IMR-90 (cell line): ENCODE results near the gene CCDC117. TPM values are rescaled to one million over a fixed set of nuclear protein-coding genes. Genes with fewer than 3 reads are reported as not detected.

Experiments used
- ATAC-seq: fragments of 200-7000 bp; cut with Tn5 transposase; 2 replicates; pipeline ENCODE4 v1.9.1; 2020; ENCODE audit warnings: low read depth, mild to moderate bottlenecking, moderate library complexity
- BruUV-seq: library from RNA; stranded (reverse); fragments of 400-500 nt; replicated peaks from 2 replicates; lab custom pipeline; 2021; lab: Mats Ljungman, UMichigan
- CTCF ChIA-PET: fragments of 300-600 bp; formaldehyde crosslinking; extraction: SDS; loops from one replicate; lab custom pipeline; 2021; ENCODE audit warnings: antibody characterized with exemption; lab: Yijun Ruan, JAX
- POLR2A ChIA-PET: fragments of 300-600 bp; sonication (Branson Sonifier 250); formaldehyde crosslinking; loops from one replicate; lab custom pipeline; 2022; ENCODE audit warnings: antibody characterized with exemption; ENCODE audit not compliant: unreplicated experiment; lab: Charles Lee
- DNase-seq: peaks from one replicate; pipeline ENCODE4 v3.0.0; 2013
- H2AFZ ChIP-seq: replicated peaks from 2 replicates; pipeline ENCODE3; 2013; ENCODE audit warnings: low read length, mild to moderate bottlenecking; ENCODE audit not compliant: poor library complexity
- H2AK5ac ChIP-seq: 2 replicates; pipeline ENCODE4 v1.6.1; 2013; ENCODE audit warnings: low read depth, low read length, inconsistent platforms
- H2AK9ac ChIP-seq: replicated peaks from 2 replicates; pipeline ENCODE3; 2013; ENCODE audit warnings: mild to moderate bottlenecking, low read depth, low read length, moderate library complexity; ENCODE audit not compliant: poor library complexity
- H2BK120ac ChIP-seq: 2 replicates; pipeline ENCODE4 v1.6.1; 2013; ENCODE audit warnings: low read depth, low read length, inconsistent platforms
- H2BK15ac ChIP-seq: 3 replicates; pipeline ENCODE4 v1.6.1; 2013; ENCODE audit warnings: low read depth, low read length, inconsistent platforms
- H2BK20ac ChIP-seq: 2 replicates; pipeline ENCODE4 v1.6.1; 2013; ENCODE audit warnings: low read depth, mild to moderate bottlenecking, inconsistent platforms, low read length, moderate library complexity
- H2BK5ac ChIP-seq: 2 replicates; pipeline ENCODE4 v1.6.1; 2013; ENCODE audit warnings: mild to moderate bottlenecking, low read depth, low read length, inconsistent platforms; ENCODE audit not compliant: poor library complexity, severe bottlenecking
- H3K14ac ChIP-seq: replicated peaks from 2 replicates; pipeline ENCODE4 v1.6.1; 2013; ENCODE audit warnings: low read depth, low read length, inconsistent platforms
- H3K18ac ChIP-seq: 2 replicates; pipeline ENCODE4 v1.6.1; 2013; ENCODE audit warnings: low read depth, low read length, control low read depth
- H3K23ac ChIP-seq: 2 replicates; pipeline ENCODE4 v1.6.1; 2013; ENCODE audit warnings: low read depth, low read length, inconsistent platforms
- H3K27ac ChIP-seq: 2 replicates; pipeline ENCODE4 v1.5.1; 2013; ENCODE audit warnings: mild to moderate bottlenecking, control low read depth, low read length; ENCODE audit not compliant: insufficient read depth
- H3K27me3 ChIP-seq: 2 replicates; pipeline ENCODE4 v1.6.1; 2013; ENCODE audit warnings: low read length; ENCODE audit not compliant: control insufficient read depth, insufficient read depth
- H3K36me3 ChIP-seq: 2 replicates; pipeline ENCODE4 v1.6.1; 2013; ENCODE audit warnings: low read length, mixed read lengths; ENCODE audit not compliant: control insufficient read depth, insufficient read depth
- H3K4ac ChIP-seq: 2 replicates; pipeline ENCODE4 v1.6.1; 2013; ENCODE audit warnings: low read depth, low read length, inconsistent platforms
- H3K4me1 ChIP-seq: 2 replicates; pipeline ENCODE4 v1.6.1; 2013; ENCODE audit warnings: low read length, mixed read lengths; ENCODE audit not compliant: control insufficient read depth, insufficient read depth
- H3K4me2 ChIP-seq: 2 replicates; pipeline ENCODE4 v1.6.1; 2013; ENCODE audit warnings: low read depth, mild to moderate bottlenecking, control low read depth, low read length, moderate library complexity
- H3K4me3 ChIP-seq: 2 replicates; pipeline ENCODE4 v1.5.1; 2013; ENCODE audit warnings: low read depth, mild to moderate bottlenecking, control low read depth, low read length, moderate library complexity; ENCODE audit not compliant: insufficient read depth
- H3K56ac ChIP-seq: 2 replicates; pipeline ENCODE4 v1.6.1; 2013; ENCODE audit warnings: low read length, inconsistent platforms; ENCODE audit not compliant: insufficient read depth; ENCODE audit errors: extremely low read depth
- H3K79me1 ChIP-seq, 2 experiments: 2 replicates each; pipeline ENCODE4 v1.6.1; 2013; ENCODE audit warnings: low read length in 2 of 2, inconsistent platforms in 1 of 2, low read depth in 1 of 2
- H3K9ac ChIP-seq: 2 replicates; pipeline ENCODE4 v1.6.1; 2013; ENCODE audit warnings: low read depth, low read length, control low read depth
- H3K9me1 ChIP-seq: 2 replicates; pipeline ENCODE4 v1.6.1; 2013; ENCODE audit warnings: low read length, inconsistent platforms; ENCODE audit not compliant: insufficient read depth
- H3K9me3 ChIP-seq: 2 replicates; pipeline ENCODE4 v1.6.1; 2013; ENCODE audit warnings: low read length; ENCODE audit not compliant: control insufficient read depth, insufficient read depth
- H4K20me1 ChIP-seq: 2 replicates; pipeline ENCODE4 v1.6.1; 2013; ENCODE audit warnings: low read length, inconsistent platforms; ENCODE audit not compliant: insufficient read depth
- H4K5ac ChIP-seq: 2 replicates; pipeline ENCODE4 v1.6.1; 2013; ENCODE audit warnings: mild to moderate bottlenecking, low read depth, low read length, control low read depth
- H4K8ac ChIP-seq, 2 experiments: 2 replicates each; pipeline ENCODE4 v1.6.1; 2013; ENCODE audit warnings: low read depth in 2 of 2, low read length in 2 of 2, control low read depth in 1 of 2, inconsistent platforms in 1 of 2
- H4K91ac ChIP-seq: 2 replicates; pipeline ENCODE4 v1.6.1; 2013; ENCODE audit warnings: low read depth, low read length, inconsistent platforms; ENCODE audit not compliant: insufficient read depth
- BHLHE40 ChIP-seq: fragments of 150-350 bp; IDR thresholded peaks from 2 replicates; pipeline ENCODE4 v1.6.1; 2016; ENCODE audit warnings: mild to moderate bottlenecking, low read depth, low read length
- CEBPB ChIP-seq: IDR thresholded peaks from 2 replicates; pipeline ENCODE4 v1.6.1; 2012; ENCODE audit warnings: low read depth, low read length, improper control_type of control experiment
- CHD1 ChIP-seq: IDR thresholded peaks from 2 replicates; pipeline ENCODE4 v1.6.1; 2012; ENCODE audit warnings: low read depth, low read length, improper control_type of control experiment
- CTCF ChIP-seq: conservative IDR thresholded peaks from 2 replicates; pipeline ENCODE4 v1.5.1; 2012; ENCODE audit warnings: mild to moderate bottlenecking, low read depth, low read length, improper control_type of control experiment
- FOS ChIP-seq: fragments of 150-350 bp; IDR thresholded peaks from 2 replicates; pipeline ENCODE4 v1.6.1; 2016; ENCODE audit warnings: low read depth, low read length
- MAFK ChIP-seq: IDR thresholded peaks from 2 replicates; pipeline ENCODE4 v1.6.1; 2012; ENCODE audit warnings: low read depth, low read length, improper control_type of control experiment
- MAZ ChIP-seq: IDR thresholded peaks from 2 replicates; pipeline ENCODE4 v1.6.1; 2012; ENCODE audit warnings: low read depth, mild to moderate bottlenecking, low read length, improper control_type of control experiment, moderate library complexity, borderline replicate concordance
- MXI1 ChIP-seq: IDR thresholded peaks from 2 replicates; pipeline ENCODE4 v1.6.1; 2012; ENCODE audit warnings: low read depth, mild to moderate bottlenecking, low read length, moderate library complexity, borderline replicate concordance
- NFE2L2 ChIP-seq: fragments of 150-350 bp; IDR thresholded peaks from 2 replicates; pipeline ENCODE4 v1.6.1; 2016; ENCODE audit warnings: low read depth, mild to moderate bottlenecking, low read length
- POLR2A ChIP-seq: IDR thresholded peaks from 2 replicates; pipeline ENCODE4 v1.6.1; 2012; ENCODE audit warnings: mild to moderate bottlenecking, low read depth, low read length
- RAD21 ChIP-seq: IDR thresholded peaks from 2 replicates; pipeline ENCODE4 v1.6.1; 2012; ENCODE audit warnings: low read length, improper control_type of control experiment
- RCOR1 ChIP-seq: IDR thresholded peaks from 2 replicates; pipeline ENCODE4 v1.6.1; 2012; ENCODE audit warnings: mild to moderate bottlenecking, low read length, improper control_type of control experiment; ENCODE audit not compliant: insufficient replicate concordance
- RFX5 ChIP-seq: IDR thresholded peaks from 2 replicates; pipeline ENCODE4 v1.8.0; 2012; ENCODE audit warnings: low read depth, mild to moderate bottlenecking, low read length, moderate library complexity
- USF2 ChIP-seq: fragments of 150-350 bp; IDR thresholded peaks from 2 replicates; pipeline ENCODE4 v1.6.1; 2017; ENCODE audit warnings: mild to moderate bottlenecking, antibody characterized with exemption, low read length, low read depth
- WGBS, 2 experiments: methylation state at CpG; one replicate each; pipeline versions ENCODE4 v1.1.5 to v1.1.7; 2013; ENCODE audit warnings: missing lambda C conversion rate in 2 of 2; ENCODE audit not compliant: insufficient read length in 1 of 2; ENCODE audit errors: extremely low coverage in 2 of 2; 5-methylcytosine and 5-hydroxymethylcytosine counted together
- dilution Hi-C: fragments of 300-500 bp; cut with HindIII; formaldehyde crosslinking; loops from one replicate; pipeline ENCODE4 v1.14.3; 2018; ENCODE audit warnings: low sequenced_read_pairs; ENCODE audit not compliant: unreplicated experiment
- in situ Hi-C: fragments of 300-500 bp; cut with MboI; formaldehyde crosslinking; loops from 3 replicates; pipeline ENCODE4 v1.14.3; 2019; ENCODE audit warnings: low sequenced_read_pairs, inconsistent platforms, mixed read lengths
- intact Hi-C: fragments of 100-400 bp; cut with micrococcal nuclease; formaldehyde crosslinking; loops from 2 replicates; pipeline ENCODE4 v1.10.0; 2022
- polyA plus RNA-seq, 3 experiments: library from polyadenylated mRNA; depleted of rRNA; stranded (reverse); fragments of >200 nt; gene quantifications; 2 replicates each; pipeline ENCODE4 v1.2.3, GENCODE V29; 2012; ENCODE audit warnings: low replicate concordance in 1 of 3
- total RNA-seq: library from RNA; depleted of rRNA; stranded (reverse); fragments of >200 nt; gene quantifications from 2 replicates; pipeline ENCODE4 v1.2.3, GENCODE V29; 2012

CCDC117 gene
- total and polyA plus RNA-seq, 2 of the 4 experiments (the other 2 are of a cell fraction): 5.9 to 7.0 TPM

- H4K91ac ChIP-seq: no peak overlapping the region
- H3K9me1 ChIP-seq: no peaks in the 10 kb centered on the region
- no peaks in the 10 kb centered on the region for H3K79me1 ChIP-seq
- dilution Hi-C loops (no loop called here), intact Hi-C loops (no loop called here), in situ Hi-C loops (loop anchor here (10.0 kb wide), 1 partner anchor 777 kb away; no protein-coding TSS in a partner anchor)
- H4K20me1 ChIP-seq: peaks cover 7% of the 10 kb centered on the region; the same call in 1 of the 2 replicates
- no peak overlapping the region for H3K27ac ChIP-seq
- no peaks in the 10 kb centered on the region for H3K36me3 ChIP-seq
- H3K14ac ChIP-seq: no peak overlapping the region
- ChIA-PET CTCF (no interaction called here), POLR2A (no interaction called here)
- H4K8ac ChIP-seq: no peak overlapping the region
- no peak overlapping the region for H3K4ac ChIP-seq
- H4K5ac ChIP-seq: no peak overlapping the region
- no peak overlapping the region for H2AK5ac ChIP-seq
- H3K56ac ChIP-seq: no peak overlapping the region
- H3K4me3 ChIP-seq: no peak overlapping the region
- no peaks in the 10 kb centered on the region for H3K4me1 ChIP-seq
- 67% methylated on average over 1 of the region's 7 CpGs; no CpG with 5 or more reads in 1 of the 2 experiments for WGBS, 2 experiments
- no peak overlapping the region for H3K23ac ChIP-seq
- H2AK9ac ChIP-seq: no peak overlapping the region
- H2BK5ac ChIP-seq: no peak overlapping the region
- no peaks in the 10 kb centered on the region for H3K9me3 ChIP-seq
- no peak overlapping the region for H2BK20ac ChIP-seq
- DNase-seq (no peak), ATAC-seq (no peak)
- no peak overlapping the region for H2BK120ac ChIP-seq
- no TSS peak for BruUV-seq
- no peak overlapping the region for H3K18ac ChIP-seq
- TF ChIP-seq RCOR1 (no peak), MXI1 (no peak), MAFK (no peak), CHD1 (no peak), RAD21 (no peak), USF2 (no peak), RFX5 (no peak), FOS (no peak), CEBPB (no peak), POLR2A (no peak), BHLHE40 (no peak), NFE2L2 (no peak), MAZ (no peak), CTCF (no peak)
- H3K27me3 ChIP-seq: no peaks in the 10 kb centered on the region
- H2AFZ ChIP-seq: no peak overlapping the region
- H3K4me2 ChIP-seq: no peak overlapping the region
- no peak overlapping the region for H2BK15ac ChIP-seq
- no peak overlapping the region for H3K9ac ChIP-seq
Measured at GRCh38 chr22:28831140-28832072, 58.9 kb downstream of the CCDC117 start.
